NCI-H345 treated with DMSO at 0.1 percent for 48 hours (cell line): ENCODE measurements around the gene TRABD2A.
A peak's percentile ranks its signal among the peaks of the same experiment; 100 is the strongest.

Experiments used
- DNase-seq: peaks from one replicate; lab custom pipeline; 2025; ENCODE audit not compliant: unreplicated experiment; lab: John Stamatoyannopoulos, UW

Gene TRABD2A

GRCh38 chr2:84905181-84906107 lies 24.6 kb upstream of the TRABD2A start, which contains the start of gene TMSB10:
Gene TMSB10 (plus strand): TSS chr2:84905656.
- DNase-seq: peak; percentile 69

- DNase-seq: no peak
Observed at GRCh38 chr2:84904717-84905174, 23.9 kb upstream of the TRABD2A start.

- DNase-seq: no peak
Observed at GRCh38 chr2:84904151-84904550, 23.3 kb upstream of the TRABD2A start.

GRCh38 chr2:84902526-84902925 lies 21.6 kb upstream of the TRABD2A start:
- no peak for DNase-seq

GRCh38 chr2:84901593-84902120 lies 20.8 kb upstream of the TRABD2A start:
- DNase-seq: no peak

- no peak for DNase-seq
Observed at GRCh38 chr2:84900971-84901370, 20.1 kb upstream of the TRABD2A start.

- no peak for DNase-seq
Observed at GRCh38 chr2:84899304-84900204, 18.7 kb upstream of the TRABD2A start.

- no peak for DNase-seq
Observed at GRCh38 chr2:84897773-84898172, 16.9 kb upstream of the TRABD2A start.

GRCh38 chr2:84896567-84896966 lies 15.7 kb upstream of the TRABD2A start:
- no peak for DNase-seq

- no peak for DNase-seq
Observed at GRCh38 chr2:84894758-84895520, 14.1 kb upstream of the TRABD2A start.

- peak; percentile 76 for DNase-seq
Observed at GRCh38 chr2:84894131-84894586, 13.3 kb upstream of the TRABD2A start.

GRCh38 chr2:84891355-84892010 lies 10.6 kb upstream of the TRABD2A start:
- no peak for DNase-seq

- no peak for DNase-seq
Observed at GRCh38 chr2:84889332-84889731, 8.4 kb upstream of the TRABD2A start.

- DNase-seq: no peak
Observed at GRCh38 chr2:84888401-84889276, 7.8 kb upstream of the TRABD2A start.

GRCh38 chr2:84886791-84887190 lies 5.9 kb upstream of the TRABD2A start:
- DNase-seq: no peak

GRCh38 chr2:84885111-84885510 lies 4.2 kb upstream of the TRABD2A start:
- no peak for DNase-seq

- DNase-seq: no peak
Observed at GRCh38 chr2:84884449-84884848, 3.6 kb upstream of the TRABD2A start.

- no peak for DNase-seq
Observed at GRCh38 chr2:84882775-84883550, 2.1 kb upstream of the TRABD2A start.
